HG02970 (cell line): ENCODE data around the gene TBL3.

Experiments
- ATAC-seq: cut with Tn5 transposase; IDR thresholded peaks from one replicate; pipeline ENCODE4 v1.9.1; 2021; ENCODE audit warnings: mild to moderate bottlenecking, moderate library complexity, moderate number of reproducible peaks; ENCODE audit not compliant: unreplicated experiment, low FRiP score

Gene TBL3

DNA sequence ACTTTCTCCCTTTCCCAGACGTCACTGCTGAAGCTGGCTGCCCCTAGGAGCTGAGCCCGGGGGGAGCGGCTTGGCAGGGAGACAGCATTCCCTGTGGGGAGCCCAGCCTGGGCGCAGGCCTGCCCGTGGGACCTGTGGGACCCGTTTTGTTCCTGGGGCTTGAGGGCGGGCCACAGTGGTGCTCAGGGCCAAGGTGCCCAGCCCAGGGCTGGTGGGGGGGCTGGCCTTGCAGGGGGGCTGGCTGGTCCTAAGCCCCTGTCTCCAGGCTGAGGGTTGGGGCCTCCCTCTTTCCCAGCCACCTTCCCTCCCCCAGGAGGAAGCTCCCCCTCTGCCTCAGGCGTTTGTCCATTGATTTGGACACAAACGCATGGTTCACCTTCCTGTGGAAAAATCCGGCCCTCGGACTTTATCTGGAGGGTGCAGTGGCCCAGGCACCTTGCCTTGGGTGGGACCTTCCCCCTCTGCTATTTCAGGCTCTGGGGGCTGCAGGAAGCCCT, 59.3 kb downstream of the TBL3 start:
- ATAC-seq, result no peak
